Heart left ventricle (tissue), 13 donors: ENCODE results near the gene PLET1.

Experiments
- CTCF ChIP-seq, 12 donors: fragments of 200-600 bp; sonication (generic) in 4 of 12; IDR thresholded peaks; one replicate each; pipeline versions ENCODE4 v1.5.0 to v1.8.0; 2018 to 2022; ENCODE audit warnings: antibody characterized with exemption in 12 of 12, mild to moderate bottlenecking in 5 of 12
- POLR2A ChIP-seq, 2 donors: fragments of 450-650 bp; IDR thresholded peaks; one replicate each; pipeline ENCODE4 v1.6.1; 2017; ENCODE audit warnings: antibody characterized with exemption in 2 of 2, mild to moderate bottlenecking in 2 of 2, moderate library complexity in 2 of 2
- donor health status: ischemic (EF 13 %, LVEDD 7.1; RV severe dilation, severe dysfunction).
- donor health status: DM: no; HTN: yes; CAD: no.
- donor health status: DM: no; HTN: no; CAD: no.
- donor health status: ischemic (EF 25% LVEDD 6.9; RV normal size, moderate dysfunction).
- donor health status: ischemic (EF 25% LVEDD 5.7; RV mildly dilated, moderate dysfunction).
- donor health status: ischemic (EF 35%, LVEDD 5.7; RV mildly dilated, moderate dysfunction).
- donor health status: nonischemic (EF 11% LVEDD 7.7; RV severe dilation, severe dysfunction).
- donor health status: DM: yes; HTN: yes; CAD: no.
- donor health status: PGD.
- donor health status: ischemic (EF 29% LVEDD 5.4; RV normal size, mild dysfunction).
- donor health status: nonischemic (EF 23%, LVEDD 6.1; RV moderate dilation, normal function).

GRCh38 chr11:112235750-112236390 is 24.8 kb downstream of the PLET1 start:
- TF ChIP-seq CTCF (IDR thresholded peaks at IDR 0.05), result no peak
- TF ChIP-seq POLR2A (IDR thresholded peaks at IDR 0.05), result no peak
